GM12872 (cell line): ENCODE data around the gene MUC6.

Experiments used
- TF ChIP-seq, protein P1 (sequence below): IDR thresholded peaks from 3 replicates; pipeline ENCODE4 v1.5.1; 2011; ENCODE audit warnings: low read depth, mild to moderate bottlenecking, low read length, moderate library complexity; ENCODE audit not compliant: insufficient read depth

Gene MUC6

DNA sequence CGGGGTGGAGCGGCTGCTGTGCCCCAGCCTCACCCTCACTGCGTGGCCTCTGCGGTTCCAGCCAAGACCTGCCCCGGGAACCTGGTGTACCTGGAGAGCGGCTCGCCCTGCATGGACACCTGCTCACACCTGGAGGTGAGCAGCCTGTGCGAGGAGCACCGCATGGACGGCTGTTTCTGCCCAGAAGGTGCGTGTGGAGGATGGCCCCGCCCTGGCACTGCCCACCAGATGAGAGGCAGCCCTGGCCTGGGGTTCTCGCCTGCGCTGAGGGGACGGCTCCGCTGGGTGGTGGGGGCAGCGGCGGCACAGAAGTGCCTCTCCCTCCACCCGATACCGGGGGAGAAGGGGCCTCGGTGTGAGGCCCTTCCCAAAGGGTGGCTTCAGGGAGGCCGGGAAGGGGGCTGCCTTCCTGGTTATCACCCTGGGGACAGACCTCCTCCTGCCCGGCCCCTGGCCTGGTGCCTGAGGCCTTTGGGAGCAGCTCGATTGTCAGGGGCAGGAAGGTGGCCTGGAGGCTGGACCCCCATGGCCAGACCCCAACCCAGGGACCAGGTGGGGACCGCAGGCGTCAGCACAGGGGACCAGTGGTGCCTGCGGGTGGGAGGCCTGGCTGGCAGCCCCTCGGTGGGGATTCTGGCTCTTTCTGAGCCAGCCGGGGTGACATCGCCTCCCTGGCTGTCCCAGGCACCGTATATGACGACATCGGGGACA lies 45.2 kb upstream of the MUC6 start:
- TF ChIP-seq, protein P1, sequence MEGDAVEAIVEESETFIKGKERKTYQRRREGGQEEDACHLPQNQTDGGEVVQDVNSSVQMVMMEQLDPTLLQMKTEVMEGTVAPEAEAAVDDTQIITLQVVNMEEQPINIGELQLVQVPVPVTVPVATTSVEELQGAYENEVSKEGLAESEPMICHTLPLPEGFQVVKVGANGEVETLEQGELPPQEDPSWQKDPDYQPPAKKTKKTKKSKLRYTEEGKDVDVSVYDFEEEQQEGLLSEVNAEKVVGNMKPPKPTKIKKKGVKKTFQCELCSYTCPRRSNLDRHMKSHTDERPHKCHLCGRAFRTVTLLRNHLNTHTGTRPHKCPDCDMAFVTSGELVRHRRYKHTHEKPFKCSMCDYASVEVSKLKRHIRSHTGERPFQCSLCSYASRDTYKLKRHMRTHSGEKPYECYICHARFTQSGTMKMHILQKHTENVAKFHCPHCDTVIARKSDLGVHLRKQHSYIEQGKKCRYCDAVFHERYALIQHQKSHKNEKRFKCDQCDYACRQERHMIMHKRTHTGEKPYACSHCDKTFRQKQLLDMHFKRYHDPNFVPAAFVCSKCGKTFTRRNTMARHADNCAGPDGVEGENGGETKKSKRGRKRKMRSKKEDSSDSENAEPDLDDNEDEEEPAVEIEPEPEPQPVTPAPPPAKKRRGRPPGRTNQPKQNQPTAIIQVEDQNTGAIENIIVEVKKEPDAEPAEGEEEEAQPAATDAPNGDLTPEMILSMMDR, result no peak

GRCh38 chr11:1078191-1078601 lies 41.7 kb upstream of the MUC6 start:
- TF ChIP-seq, protein P1, result no peak

DNA sequence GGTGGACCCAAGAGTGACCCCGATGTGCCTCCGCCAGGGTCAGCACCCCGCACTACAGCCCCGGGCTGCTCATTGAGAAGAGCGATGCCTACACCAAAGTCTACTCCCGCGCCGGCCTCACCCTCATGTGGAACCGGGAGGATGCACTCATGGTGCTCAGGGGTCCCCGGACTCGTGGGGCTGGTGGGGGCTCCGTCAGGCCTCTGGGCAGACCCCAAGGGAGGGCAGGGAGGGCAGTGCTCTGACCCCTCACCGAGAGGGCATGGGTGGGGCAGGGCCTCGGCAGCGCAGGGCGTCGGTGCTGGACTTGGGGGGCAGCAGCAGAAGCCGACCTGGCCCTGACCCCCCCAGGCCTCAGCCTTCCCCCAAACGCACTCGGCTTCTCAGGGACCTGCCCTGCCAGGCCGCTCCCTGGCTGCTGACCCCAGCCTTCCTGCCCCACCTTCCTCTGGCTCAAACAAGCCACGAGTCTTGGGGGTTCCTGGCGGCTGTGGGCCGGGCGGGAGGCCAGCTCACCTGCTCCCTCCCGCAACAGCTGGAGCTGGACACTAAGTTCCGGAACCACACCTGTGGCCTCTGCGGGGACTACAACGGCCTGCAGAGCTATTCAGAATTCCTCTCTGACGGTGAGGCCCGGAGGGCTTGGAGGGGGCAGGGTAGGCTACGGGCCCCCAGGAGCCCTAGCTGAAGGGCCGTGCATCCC lies 41.0 kb upstream of the MUC6 start:
- TF ChIP-seq, protein P1, result no peak

GRCh38 chr11:1077033-1077416 lies 40.5 kb upstream of the MUC6 start:
- TF ChIP-seq, protein P1, result no peak

- TF ChIP-seq, protein P1, result no peak
These were observed 39.6 kb upstream of the MUC6 start for GRCh38 chr11:1076061-1076665.

GRCh38 chr11:1075341-1075911 lies 38.9 kb upstream of the MUC6 start:
- TF ChIP-seq, protein P1, result no peak
